ENCODE data around the gene CACNA1E. TPM values are rescaled to one million over a fixed set of nuclear protein-coding genes. Genes with fewer than 3 reads are reported as not detected.
"Not testable (repeated sequence)": the region's sequence is repeated elsewhere in the genome, so short reads cannot be mapped to it uniquely, and the experiment has no call there.

CACNA1E gene
- total RNA-seq, 4 donors from 2014 or later, result 0.03 to 0.05 TPM; not detected in 2

DNA sequence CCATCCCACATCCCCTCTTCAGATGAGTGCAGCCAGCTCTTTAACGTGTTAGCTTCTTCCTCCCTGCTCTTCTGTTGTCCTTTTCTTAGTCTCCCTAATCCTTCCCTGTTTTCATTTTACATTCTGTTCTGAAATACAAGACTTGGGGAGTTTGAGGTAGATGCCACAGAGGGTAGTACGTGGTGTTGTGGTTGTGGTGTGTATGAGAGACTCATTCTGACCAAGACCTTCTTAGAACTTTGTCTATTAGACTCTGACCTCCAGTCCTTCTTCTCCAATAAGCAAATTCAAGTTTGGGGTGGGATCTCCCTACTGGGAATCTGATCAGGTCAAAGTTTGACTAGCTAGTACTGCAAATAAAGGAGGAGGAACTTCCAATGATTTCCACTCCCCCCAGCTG, 39.5 kb downstream of the CACNA1E start:
- in situ Hi-C loops (cut with MboI; ENCODE audit: low sequenced_read_pairs in 4 of 4), result no loop called here
- no peak overlapping the region for H3K27ac ChIP-seq
- TF ChIP-seq, protein P1, sequence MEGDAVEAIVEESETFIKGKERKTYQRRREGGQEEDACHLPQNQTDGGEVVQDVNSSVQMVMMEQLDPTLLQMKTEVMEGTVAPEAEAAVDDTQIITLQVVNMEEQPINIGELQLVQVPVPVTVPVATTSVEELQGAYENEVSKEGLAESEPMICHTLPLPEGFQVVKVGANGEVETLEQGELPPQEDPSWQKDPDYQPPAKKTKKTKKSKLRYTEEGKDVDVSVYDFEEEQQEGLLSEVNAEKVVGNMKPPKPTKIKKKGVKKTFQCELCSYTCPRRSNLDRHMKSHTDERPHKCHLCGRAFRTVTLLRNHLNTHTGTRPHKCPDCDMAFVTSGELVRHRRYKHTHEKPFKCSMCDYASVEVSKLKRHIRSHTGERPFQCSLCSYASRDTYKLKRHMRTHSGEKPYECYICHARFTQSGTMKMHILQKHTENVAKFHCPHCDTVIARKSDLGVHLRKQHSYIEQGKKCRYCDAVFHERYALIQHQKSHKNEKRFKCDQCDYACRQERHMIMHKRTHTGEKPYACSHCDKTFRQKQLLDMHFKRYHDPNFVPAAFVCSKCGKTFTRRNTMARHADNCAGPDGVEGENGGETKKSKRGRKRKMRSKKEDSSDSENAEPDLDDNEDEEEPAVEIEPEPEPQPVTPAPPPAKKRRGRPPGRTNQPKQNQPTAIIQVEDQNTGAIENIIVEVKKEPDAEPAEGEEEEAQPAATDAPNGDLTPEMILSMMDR (IDR thresholded peaks at IDR 0.05 in 4 of 5, conservative IDR thresholded peaks at IDR 0.05 in 1 of 5), result no peak
- H3K9me3 ChIP-seq, result no peaks in the 10 kb centered on the region
- DNase-seq (no peak), ATAC-seq (no peak)
- no peaks in the 10 kb centered on the region for H3K27me3 ChIP-seq
- no peaks in the 10 kb centered on the region for H3K36me3 ChIP-seq
- H3K4me1 ChIP-seq, result no peaks in the 10 kb centered on the region
- H3K4me3 ChIP-seq, result no peak overlapping the region
- intact Hi-C loops (cut with DNase I; ENCODE audit: low total_unique reads), result no loop called here

DNA sequence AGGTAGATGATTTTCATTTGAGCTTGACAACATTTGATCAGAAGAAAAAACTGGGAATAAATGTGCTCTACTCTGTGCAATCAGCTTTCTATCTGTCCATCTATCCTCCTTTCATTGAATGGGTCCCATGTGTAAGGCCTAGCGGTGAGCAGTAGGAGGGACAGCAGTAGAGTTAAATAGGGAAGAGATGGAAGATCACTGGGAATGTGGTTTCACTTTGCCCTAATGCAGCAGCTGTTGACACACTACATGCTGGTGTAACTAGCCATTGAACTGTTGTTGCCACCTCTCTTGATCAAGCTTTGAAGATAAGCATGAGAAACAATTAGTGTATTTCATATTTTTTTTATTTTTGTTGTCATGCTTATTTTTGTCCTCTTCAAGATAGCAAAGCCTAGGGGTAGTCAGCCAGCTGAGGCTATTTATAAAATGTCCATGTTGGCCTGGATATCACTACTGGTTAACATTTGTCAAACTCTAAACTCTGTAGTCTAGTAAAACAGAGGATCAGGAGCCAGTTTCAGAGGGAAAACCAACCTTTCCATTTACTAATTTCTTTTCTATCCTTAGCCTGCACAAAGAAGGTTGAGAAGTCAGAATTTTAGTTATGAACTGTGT, 41.9 kb downstream of the CACNA1E start:
- no peak for TF ChIP-seq POLR2A (IDR thresholded peaks at IDR 0.05)
- TF ChIP-seq, protein P1 (IDR thresholded peaks at IDR 0.05 in 4 of 5, conservative IDR thresholded peaks at IDR 0.05 in 1 of 5), result no peak
- DNase-seq (no peak), ATAC-seq (no peak)
- in situ Hi-C loops (cut with MboI; ENCODE audit: low sequenced_read_pairs in 4 of 4), result no loop called here
- Histone ChIP-seq H3K36me3 (no peaks in the 10 kb centered on the region), H3K4me3 (no peak overlapping the region), H3K27ac (no peak overlapping the region), H3K9me3 (no peaks in the 10 kb centered on the region), H3K4me1 (no peaks in the 10 kb centered on the region), H3K27me3 (no peaks in the 10 kb centered on the region)
- intact Hi-C loops (cut with DNase I; ENCODE audit: low total_unique reads), result no loop called here

DNA sequence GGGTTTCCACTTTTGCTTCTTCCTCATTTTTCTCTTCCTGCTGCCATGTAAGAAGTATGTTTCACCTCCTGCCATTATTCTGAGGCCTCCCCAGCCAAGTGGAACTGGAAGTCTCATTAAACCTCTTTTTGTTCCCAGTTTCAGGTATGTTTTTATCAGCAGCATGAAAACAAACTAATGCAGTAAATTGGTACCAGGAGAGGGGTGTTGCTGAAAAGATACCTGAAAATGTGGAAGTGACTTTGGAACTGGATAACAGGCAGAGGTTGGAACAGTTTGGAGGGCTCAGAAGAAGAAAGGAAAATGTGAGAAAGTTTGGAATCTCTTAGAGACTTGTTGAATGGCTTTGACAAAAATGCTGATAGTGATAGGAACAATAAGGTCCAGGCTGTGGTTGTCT, 44.9 kb downstream of the CACNA1E start:
- H3K9me3 ChIP-seq; intact Hi-C loops (cut with DNase I; ENCODE audit: low total_unique reads); DNase-seq; in situ Hi-C loops (cut with MboI; ENCODE audit: low sequenced_read_pairs in 4 of 4); H3K36me3 ChIP-seq; H3K27me3 ChIP-seq; H3K27ac ChIP-seq; ATAC-seq; H3K4me1 ChIP-seq; H3K4me3 ChIP-seq: not testable (repeated sequence)

DNA sequence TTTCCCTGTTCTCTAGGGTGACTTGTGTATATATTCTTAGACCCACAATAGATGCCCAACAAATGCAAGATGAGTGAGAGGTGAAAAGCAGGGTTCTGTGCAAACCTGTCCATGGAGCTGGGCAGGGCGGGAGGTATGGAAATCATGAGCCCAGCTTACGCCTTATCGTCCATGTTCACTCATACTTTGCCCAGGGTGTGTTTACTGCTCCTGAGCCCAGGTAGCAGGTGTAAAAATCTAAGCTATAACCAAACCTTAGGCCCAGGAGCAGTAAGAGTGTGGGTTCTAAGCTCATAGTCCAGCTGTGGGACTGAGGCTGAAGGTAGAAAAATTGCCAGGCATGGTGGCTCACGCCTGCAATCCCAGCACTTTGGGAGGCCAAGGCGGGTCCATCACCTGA, 48.1 kb downstream of the CACNA1E start:
- in situ Hi-C loops (cut with MboI; ENCODE audit: low sequenced_read_pairs in 4 of 4) (no loop called here), intact Hi-C loops (cut with DNase I; ENCODE audit: low total_unique reads) (no loop called here)
- Histone ChIP-seq H3K36me3 (no peaks in the 10 kb centered on the region), H3K4me3 (no peak overlapping the region), H3K27me3 (no peaks in the 10 kb centered on the region), H3K9me3 (no peaks in the 10 kb centered on the region), H3K27ac (no peak overlapping the region), H3K4me1 (no peaks in the 10 kb centered on the region)
- TF ChIP-seq, protein P1 (IDR thresholded peaks at IDR 0.05 in 4 of 5, conservative IDR thresholded peaks at IDR 0.05 in 1 of 5), result no peak
- TF ChIP-seq POLR2A (IDR thresholded peaks at IDR 0.05), result no peak
- DNase-seq (no peak), ATAC-seq (no peak)

DNA sequence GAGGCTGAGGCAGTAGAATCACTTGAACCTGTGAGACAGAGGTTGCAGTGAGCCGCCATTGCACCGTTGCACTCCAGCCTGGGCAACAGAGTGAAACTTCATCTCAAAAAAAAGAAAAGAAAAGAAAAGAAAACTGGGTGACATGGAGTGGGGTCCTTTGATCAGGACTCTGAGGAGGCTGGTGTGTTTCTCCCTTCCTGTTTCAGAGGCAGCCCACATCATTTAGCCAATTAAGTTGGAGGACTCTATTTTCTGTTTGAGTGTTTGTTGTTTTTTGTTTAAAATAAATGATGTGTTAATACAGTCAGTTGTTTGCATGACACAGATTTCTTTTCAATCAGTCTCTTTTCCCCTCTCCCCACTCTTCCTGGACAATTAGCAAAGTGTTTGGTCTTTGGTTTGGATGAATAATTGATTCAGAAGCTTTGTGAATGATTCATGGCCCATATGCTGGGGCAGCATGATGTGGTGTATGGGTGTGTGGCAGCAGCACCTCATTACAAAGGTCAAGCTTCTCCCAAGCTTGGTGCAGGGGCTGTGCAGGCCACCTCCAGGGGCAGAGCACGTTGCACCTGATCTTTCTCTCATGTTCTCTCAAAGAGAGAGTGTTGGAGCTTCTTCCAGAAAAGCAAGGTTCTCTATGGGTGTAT, 48.8 kb downstream of the CACNA1E start:
- no peaks in the 10 kb centered on the region for H3K36me3 ChIP-seq
- no peak overlapping the region for H3K27ac ChIP-seq
- DNase-seq (no peak), ATAC-seq (no peak)
- no peaks in the 10 kb centered on the region for H3K4me1 ChIP-seq
- intact Hi-C loops (cut with DNase I; ENCODE audit: low total_unique reads), result no loop called here
- no peak overlapping the region for H3K4me3 ChIP-seq
- in situ Hi-C loops (cut with MboI; ENCODE audit: low sequenced_read_pairs in 4 of 4), result no loop called here
- H3K9me3 ChIP-seq, result no peaks in the 10 kb centered on the region
- H3K27me3 ChIP-seq, result peaks cover 0 to under 1% (median 0%) of the 10 kb centered on the region in 3 donors
- TF ChIP-seq, protein P1 (IDR thresholded peaks at IDR 0.05 in 4 of 5, conservative IDR thresholded peaks at IDR 0.05 in 1 of 5), result no peak
- no peak for TF ChIP-seq POLR2A (IDR thresholded peaks at IDR 0.05)

Data from gastrocnemius medialis (tissue), 4 donors.